Hematopoietic multipotent progenitor cell treated with erythropoietin and hydrocortisone succinate and interleukin-3 and kit ligand, for 8 days (in vitro differentiated cells): ENCODE results near the gene VMP1.
"Not testable (repeated sequence)": the region's sequence is repeated elsewhere in the genome, so short reads cannot be mapped to it uniquely, and the experiment has no call there.

ENCODE experiments used
- DNase-seq: peaks from one replicate; pipeline ENCODE4 v3.0.0-alpha.2; 2015

Gene VMP1

DNA sequence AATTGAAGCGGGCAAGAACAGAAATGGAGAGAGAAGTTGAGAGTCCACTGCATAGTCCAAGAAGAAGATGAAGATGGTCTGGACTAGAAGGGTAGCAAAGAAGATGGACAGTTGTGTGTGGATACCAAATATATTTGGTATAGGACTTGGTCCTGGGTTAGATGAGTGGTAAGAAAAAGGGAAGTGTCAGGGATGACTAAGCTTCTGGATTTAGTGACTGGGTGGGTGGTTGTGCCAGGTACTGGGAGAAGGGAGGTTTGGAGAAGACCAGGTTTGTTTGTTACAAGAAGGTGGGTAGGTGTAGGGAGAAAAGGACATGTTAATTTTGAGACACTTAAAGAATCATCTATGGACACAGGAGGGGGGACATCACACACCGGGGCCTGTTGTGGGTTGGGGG, 5.4 kb downstream of the VMP1 start:
- no peak for DNase-seq

- no peak for DNase-seq
Measured at GRCh38 chr17:59714255-59714654, 6.8 kb downstream of the VMP1 start.

DNA sequence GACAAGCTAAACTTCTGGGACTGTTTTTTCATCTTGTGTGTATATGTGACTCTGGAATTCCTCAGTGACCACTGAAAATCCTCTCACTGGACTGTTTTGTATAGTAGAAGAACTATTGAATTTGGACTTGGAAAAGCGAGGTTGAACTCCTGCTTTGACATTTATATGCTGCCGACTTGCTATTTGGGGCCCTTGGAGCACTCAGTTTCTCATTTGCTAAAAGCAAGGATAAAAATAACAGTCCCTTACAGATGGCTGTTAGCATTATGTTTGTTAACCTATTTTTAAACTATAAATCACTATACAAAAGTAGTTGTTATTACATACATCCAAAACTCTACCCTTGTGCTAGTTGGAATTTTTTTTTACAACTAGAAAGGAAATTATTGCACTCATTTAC, 9.0 kb downstream of the VMP1 start:
- no peak for DNase-seq

- no peak for DNase-seq
Measured at GRCh38 chr17:59719526-59719925, 12.1 kb downstream of the VMP1 start.

DNA sequence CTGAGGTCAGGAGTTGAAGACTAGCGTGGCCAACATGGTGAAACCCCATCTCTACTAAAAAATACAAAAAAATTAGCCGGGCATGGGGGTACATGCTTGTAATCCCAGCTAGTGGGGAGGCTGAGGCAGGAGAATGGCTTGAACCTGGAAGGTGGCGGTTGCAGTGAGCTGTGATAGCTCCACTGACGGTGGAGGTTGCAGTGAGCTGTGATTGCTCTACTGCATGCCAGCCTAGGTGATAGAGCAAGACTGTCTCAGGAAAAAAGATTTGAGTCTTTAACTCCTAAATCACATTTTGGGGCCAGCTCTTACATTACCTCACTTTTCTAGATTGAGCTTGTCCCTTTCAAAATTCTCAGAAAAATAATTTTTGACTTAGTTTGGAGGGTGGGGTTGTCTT, 15.2 kb downstream of the VMP1 start:
- DNase-seq = no peak

DNA sequence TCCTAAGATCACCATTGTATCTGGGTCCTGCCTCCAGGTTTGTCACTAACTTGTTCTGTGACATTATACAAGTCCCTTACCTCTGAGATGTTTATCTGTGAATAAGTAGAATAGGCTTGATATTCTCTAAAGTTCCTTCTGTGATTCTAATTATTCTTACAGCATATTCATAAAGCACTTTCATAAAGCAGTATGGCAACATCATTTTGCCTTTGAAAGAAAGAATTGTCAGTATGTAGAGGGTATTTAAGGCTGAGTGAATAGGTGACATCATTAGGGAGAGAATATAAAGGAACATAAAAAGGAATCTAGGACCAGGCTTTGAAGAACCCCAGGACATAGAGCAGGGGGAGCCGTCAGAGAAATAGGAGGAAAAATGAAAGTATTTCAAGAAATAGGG, 15.6 kb downstream of the VMP1 start:
- no peak for DNase-seq

DNA sequence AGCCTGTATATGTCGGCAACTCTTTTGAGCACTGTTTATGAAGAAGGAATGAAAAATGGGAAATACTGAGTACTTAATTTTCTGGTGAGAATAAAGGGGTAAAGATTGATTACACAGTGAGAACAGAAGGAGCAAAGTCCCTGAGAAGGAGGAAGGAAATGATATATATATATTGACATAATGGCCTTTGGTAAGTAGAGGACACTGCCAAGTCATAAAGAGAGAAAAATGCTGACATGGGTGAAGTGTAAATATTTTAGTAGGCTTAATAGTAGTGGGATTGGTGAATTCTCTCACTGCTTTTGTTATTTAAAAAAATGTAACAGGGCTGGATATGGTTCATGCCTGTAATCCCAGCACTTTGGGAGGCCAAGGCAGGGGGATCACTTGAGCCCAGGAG, 16.2 kb downstream of the VMP1 start:
- DNase-seq = no peak

GRCh38 chr17:59725691-59726090, 18.2 kb downstream of the VMP1 start:
- DNase-seq = no peak

DNA sequence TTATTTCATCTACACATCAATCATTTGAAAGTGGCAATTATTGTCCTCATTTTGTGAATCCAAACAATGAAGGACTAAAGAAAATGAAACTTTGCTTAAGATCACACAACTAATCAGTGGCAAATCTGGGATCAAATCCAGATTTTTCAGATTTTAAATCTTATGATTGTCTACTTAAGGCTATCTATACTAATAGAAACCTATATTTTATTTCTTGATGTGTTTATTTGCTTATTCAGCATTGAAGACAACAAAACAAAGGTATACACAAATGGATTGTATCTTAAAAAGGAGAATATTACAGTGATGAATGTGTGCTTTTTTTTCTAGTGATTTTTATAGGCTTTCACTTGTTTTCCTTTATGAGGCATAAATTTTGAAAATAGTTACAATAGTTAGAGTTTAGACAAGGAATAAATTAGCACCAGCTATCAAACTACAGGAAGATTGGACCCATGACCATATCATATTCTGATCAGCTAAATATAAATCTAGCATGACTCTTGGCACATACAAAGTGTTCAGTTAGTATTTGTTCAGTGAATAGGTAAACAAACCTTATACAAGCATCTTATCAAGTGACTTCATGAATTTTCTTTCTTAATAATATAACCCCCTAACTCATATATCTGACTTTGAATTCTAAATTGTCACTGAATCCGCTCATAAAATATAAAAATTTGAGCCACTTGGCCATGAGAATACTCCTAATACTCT, 20.5 kb downstream of the VMP1 start:
- no peak for DNase-seq

DNA sequence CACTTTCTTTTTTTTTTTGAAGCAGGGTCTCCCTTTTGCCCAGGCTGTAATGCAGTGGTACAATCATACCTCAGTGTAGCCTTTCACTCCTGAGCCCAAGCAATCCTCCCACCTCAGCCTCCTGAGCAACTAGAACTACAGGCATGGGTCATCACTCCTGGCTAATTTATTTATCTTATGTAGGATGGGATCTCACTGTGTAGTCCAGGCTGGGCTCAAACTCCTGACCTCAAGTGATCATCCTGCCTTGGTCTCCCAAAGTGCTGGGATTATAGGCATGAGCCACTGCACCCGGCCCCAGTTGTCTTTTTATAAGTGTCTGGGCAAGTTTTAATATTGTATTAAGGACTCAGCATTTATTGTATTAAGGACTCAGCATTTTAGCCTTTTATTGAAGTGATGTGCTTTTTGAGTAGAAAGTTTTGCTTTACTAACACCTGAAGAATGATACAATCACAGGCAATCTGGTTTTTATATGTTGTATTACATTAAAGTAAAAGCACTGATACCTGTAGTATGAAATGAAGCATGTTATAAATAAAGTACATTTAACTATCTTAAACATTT, 22.9 kb downstream of the VMP1 start:
- no peak for DNase-seq

- no peak for DNase-seq
Measured at GRCh38 chr17:59733697-59734096, 26.2 kb downstream of the VMP1 start.

GRCh38 chr17:59734226-59734625, 26.8 kb downstream of the VMP1 start:
- no peak for DNase-seq

DNA sequence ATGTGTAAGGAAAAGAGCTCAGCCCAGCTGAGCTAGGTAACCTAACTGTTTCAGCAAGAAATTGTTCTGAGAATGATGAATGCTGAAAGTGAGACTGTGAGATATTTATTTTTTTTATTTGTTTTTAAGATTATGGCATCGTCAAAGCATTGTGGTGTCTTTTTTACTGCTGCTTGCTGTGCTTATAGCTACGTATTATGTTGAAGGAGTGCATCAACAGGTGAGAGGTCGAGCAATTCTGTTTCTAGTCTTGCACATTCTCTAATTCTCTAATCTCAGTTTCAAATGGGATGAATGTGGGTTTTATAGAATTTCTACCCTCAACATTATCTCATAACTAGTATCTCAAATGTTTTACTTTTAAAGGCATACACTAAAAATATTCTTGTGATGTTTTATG, 29.9 kb downstream of the VMP1 start:
- DNase-seq = no peak

DNA sequence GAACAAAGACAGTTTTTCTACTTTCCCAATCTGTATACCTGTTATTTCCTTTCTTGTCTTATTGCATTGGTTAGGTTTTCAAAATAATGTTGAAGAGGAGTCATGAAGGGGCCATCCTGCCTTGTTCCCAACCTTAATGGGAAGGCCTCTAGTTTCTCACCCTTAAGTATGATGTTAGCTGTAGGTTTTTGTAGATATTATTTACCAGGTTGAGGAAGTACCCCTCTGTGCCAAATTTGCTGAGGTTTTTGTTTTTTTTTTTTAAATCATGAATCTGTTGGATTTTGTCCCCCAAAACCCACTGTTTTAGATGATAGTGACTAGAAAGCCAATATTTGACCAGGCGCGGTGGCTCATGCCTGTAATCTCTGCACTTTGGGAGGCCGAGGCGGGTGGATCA, 36.4 kb downstream of the VMP1 start:
- no peak for DNase-seq

DNA sequence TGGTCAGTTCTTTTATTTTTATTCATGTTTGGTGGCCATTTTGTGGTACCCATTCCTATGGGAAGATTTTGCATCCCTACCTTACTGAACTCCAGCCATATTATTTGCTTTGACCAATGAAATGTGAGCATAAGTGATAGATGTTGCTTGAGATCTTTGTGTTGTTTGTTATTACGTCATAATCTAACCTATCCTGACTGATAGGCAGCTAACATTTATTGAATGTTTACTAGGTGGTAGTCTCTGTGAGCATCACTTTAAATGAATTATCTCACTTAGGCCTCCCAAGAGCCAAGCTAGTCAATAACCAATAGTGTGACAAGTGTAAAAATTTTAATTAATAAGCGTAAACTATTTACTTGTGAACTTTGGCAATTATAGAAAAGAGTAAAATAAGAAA, 37.6 kb downstream of the VMP1 start:
- DNase-seq = no peak

- peak; percentile 76 for DNase-seq
Measured at GRCh38 chr17:59746849-59747445, 39.5 kb downstream of the VMP1 start.

- no peak for DNase-seq
Measured at GRCh38 chr17:59748591-59748990, 41.1 kb downstream of the VMP1 start.

DNA sequence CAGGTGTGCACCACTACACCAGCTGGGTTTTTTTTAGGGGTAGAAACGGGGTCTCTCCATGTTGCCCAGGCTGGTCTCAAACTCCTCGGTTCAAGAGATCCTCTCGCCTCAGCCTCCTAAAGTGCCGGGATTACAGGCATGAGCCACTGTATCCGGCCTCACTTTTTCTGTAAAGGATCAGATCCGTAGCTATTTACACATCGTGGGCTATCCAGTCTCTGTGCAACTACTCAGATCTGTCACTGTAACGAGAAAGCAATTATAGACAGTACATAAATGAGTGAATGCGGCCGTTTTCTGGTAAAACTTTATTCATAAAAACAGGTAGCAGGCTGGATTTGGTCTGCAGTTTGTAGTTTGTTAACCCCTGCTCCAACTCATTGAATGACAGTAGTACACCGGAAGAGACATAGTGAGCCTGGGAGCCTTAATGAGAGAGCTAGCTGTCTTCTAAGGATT, 44.5 kb downstream of the VMP1 start:
- no peak for DNase-seq

DNA sequence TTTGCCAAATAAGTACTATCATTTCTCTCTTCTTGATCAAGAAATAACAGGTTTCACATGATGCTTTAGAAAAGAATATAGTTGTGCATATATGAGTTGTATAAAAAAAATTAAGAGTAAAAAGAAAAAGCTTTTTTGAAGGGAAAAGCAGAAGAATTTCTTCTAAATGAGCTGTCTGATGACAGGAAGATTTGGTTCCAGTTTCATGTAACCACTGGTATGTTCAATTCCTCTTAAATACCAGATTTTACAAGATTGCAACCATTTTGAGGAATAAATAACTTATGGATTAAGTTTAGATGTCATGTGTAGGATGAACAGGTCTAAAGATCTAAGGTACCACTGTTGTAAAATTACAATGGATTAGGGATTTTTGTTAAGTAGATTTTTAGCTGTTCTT, 45.0 kb downstream of the VMP1 start:
- DNase-seq = no peak

- no peak for DNase-seq
Measured at GRCh38 chr17:59752922-59753321, 45.5 kb downstream of the VMP1 start.

DNA sequence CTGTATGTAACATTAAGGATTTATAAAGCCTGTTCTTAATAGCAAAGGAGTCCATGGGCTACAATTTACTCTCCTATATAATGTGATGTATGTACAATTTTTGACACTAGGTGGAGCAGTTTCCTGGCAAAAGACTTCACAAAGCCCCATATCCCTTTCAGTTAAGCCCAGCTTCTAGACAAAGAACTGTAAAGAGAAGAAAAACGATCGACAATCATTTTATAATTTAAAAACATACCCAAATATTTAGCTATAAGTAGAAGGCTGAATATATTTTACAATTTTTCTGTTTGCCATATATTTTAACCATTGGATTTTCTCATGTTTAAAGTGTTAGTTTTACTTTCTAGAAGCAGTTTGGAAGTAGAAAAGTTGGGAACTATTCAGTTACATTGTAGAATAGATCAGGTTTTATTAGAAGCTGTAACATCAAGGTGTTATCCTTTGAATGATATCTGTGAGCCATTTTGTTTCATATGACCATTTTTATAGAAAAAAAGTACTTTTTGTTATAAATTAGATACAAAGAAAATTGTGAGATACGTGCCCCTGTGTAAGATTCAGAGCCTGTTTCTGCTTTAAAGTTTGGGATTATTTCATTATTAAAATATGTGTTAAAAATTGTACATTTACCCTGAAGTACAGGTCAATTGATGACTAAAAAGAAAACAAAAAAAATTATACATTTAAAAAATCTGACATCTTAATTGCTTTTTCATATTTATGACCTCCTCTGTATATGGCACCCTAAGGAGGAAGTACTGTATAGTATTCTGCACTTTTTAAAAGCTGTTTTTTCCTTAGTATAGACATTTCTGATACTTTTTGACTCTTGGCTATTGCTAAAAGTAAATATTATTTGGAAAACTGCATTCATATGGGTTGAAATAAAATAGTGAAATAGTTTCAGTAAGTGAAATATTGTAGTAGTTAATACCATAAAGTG, 46.3 kb downstream of the VMP1 start:
- peak; percentile 94 for DNase-seq

GRCh38 chr17:59754552-59754951, 47.1 kb downstream of the VMP1 start:
- peak; percentile 55 for DNase-seq

DNA sequence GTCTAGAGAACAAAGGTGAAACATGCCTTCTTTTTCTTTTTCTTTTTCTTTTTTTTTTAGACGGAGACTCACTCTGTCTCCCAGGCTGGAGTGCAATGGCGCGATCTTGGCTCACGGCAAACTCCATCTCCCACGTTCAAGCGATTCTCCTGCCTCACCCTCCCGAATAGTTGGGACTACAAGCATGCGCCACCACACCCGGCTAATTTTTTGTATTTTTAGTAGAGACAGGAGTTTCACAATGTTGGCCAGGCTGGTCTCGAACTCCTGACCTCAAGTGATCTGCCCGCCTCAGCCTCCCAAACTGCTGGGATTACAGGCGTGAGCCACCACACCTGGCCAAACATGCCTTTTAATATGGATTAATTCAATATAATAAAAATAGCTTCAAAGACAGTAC, 47.6 kb downstream of the VMP1 start:
- DNase-seq = not testable (repeated sequence)
